ENCODE measurements around the gene FOXO6.
A peak's percentile ranks its signal among the peaks of the same experiment; 100 is the strongest.
"Not testable (repeated sequence)": the region's sequence is repeated elsewhere in the genome, so short reads cannot be mapped to it uniquely, and the experiment has no call there.

FOXO6 gene

DNA sequence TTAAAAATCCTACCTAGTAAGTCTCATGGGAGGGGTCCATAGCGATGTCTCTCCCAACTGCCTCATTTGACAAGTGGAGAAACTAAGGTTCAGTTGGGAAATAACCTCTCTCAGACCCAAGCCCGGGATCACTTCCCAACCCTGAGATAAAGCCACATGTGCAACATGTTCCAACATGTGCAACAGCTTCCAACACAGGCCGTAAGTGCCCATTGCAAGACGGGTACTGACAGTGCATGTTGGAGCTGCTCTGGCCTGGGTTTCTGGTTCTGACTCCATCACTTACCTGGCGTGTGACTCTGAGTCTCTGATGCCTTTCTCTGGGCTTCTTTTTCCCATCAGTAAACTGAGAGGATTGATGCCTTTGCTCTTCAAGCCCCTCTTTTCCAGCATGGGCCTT, 38.0 kb upstream of the FOXO6 start:
- no peaks in the 10 kb centered on the region for H3K36me3 Mint-ChIP-seq
- no peaks in the 10 kb centered on the region for H3K27me3 Mint-ChIP-seq
- H3K9me3 Mint-ChIP-seq, result no peaks in the 10 kb centered on the region
- no peak overlapping the region for H3K4me3 Mint-ChIP-seq
- H3K27ac Mint-ChIP-seq, result no peak overlapping the region
- H3K4me1 Mint-ChIP-seq, result no peaks in the 10 kb centered on the region

DNA sequence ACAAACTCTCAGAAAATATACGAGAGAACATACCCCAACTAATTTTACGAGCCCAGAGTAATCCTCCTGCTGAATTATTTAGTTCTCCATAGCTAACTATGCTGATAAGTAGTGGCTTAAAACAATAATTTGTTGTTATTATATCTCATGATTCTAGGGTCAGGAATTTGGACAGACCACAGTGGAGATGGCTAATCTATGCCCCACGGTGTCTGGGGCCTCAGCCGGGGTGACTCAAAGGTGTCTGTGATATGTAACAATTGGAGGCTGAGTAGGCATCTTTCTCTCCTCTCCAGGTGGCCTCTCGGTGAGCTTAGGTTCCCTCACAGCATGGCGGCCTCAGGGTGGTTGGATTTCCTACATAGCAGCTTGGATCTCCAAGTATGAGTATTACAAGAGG, 35.4 kb upstream of the FOXO6 start:
- H3K4me1 Mint-ChIP-seq, result no peaks in the 10 kb centered on the region
- H3K4me3 Mint-ChIP-seq, result no peak overlapping the region
- no peaks in the 10 kb centered on the region for H3K9me3 Mint-ChIP-seq
- no peaks in the 10 kb centered on the region for H3K27me3 Mint-ChIP-seq
- H3K36me3 Mint-ChIP-seq, result no peaks in the 10 kb centered on the region
- H3K27ac Mint-ChIP-seq, result no peak overlapping the region

- Mint-ChIP-seq H3K4me1 (no peaks in the 10 kb centered on the region), H3K9me3 (no peaks in the 10 kb centered on the region), H3K4me3 (no peak overlapping the region), H3K27me3 (no peaks in the 10 kb centered on the region), H3K27ac (no peak overlapping the region), H3K36me3 (no peaks in the 10 kb centered on the region)
Observed at GRCh38 chr1:41327383-41327999, 33.7 kb upstream of the FOXO6 start.

- Mint-ChIP-seq H3K4me3 (no peak overlapping the region), H3K9me3 (no peaks in the 10 kb centered on the region), H3K36me3 (no peaks in the 10 kb centered on the region), H3K27me3 (peaks cover 2% of the 10 kb centered on the region), H3K27ac (no peak overlapping the region), H3K4me1 (peaks cover 2% of the 10 kb centered on the region)
Observed at GRCh38 chr1:41328001-41328615, 33.1 kb upstream of the FOXO6 start.

GRCh38 chr1:41328780-41329640, 32.2 kb upstream of the FOXO6 start:
- Mint-ChIP-seq H3K4me1 (peaks cover 3% of the 10 kb centered on the region), H3K27me3 (peaks cover 2% of the 10 kb centered on the region), H3K27ac (no peak overlapping the region), H3K36me3 (no peaks in the 10 kb centered on the region), H3K4me3 (no peak overlapping the region), H3K9me3 (no peaks in the 10 kb centered on the region)

DNA sequence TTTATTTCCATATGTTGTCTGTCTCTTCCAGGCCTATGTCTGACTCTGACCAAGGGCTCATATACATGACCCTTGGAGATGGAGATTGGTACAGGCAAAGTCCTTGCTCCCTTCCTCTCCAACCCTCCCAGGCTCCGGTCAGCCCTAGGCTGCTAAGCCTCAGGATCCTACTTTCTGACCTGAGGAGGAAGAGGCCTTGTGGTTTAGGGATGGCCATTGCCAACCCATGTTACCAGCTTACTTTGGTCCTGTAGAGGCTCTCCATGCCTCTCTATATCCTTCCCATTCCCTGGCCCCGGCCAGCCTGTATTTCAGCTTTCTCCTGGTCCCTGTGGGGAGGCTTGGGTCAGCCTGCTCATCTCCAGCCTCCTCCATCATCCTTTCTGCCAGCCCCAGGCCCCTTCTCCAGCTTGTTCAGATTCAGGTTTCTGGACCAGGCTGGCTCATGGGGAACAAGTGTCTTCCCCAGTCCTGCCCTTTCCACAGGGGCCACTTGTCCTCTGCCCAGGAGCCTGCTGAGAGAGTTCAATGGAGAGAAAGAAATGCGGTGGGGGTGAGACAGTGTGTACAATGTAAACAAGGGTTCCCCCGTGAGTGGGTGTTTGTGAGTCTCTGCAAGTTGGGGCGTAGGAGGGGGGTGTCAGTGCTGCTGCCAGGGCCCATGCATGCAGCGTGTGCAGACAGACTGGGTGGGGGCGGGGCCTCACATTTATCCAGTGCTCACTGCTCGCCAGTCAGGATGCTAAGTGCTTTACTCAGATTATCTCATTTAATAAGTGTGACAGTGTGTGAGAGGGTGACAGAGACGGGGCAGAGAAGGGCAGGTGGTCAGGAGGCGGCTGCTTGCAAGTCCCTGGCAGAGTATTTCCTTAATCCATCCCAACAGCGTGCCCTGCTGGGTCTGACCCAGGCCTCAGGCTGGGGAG, 31.3 kb upstream of the FOXO6 start:
- H3K4me3 Mint-ChIP-seq, result no peak overlapping the region
- no peak overlapping the region for H3K27ac Mint-ChIP-seq
- H3K9me3 Mint-ChIP-seq, result no peaks in the 10 kb centered on the region
- peaks cover 3% of the 10 kb centered on the region for H3K4me1 Mint-ChIP-seq
- no peaks in the 10 kb centered on the region for H3K36me3 Mint-ChIP-seq
- peaks cover 6% of the 10 kb centered on the region for H3K27me3 Mint-ChIP-seq

GRCh38 chr1:41330588-41331545, 30.4 kb upstream of the FOXO6 start:
- no peak overlapping the region for H3K27ac Mint-ChIP-seq
- peaks cover 3% of the 10 kb centered on the region for H3K4me1 Mint-ChIP-seq
- H3K4me3 Mint-ChIP-seq, result no peak overlapping the region
- peaks cover 6% of the 10 kb centered on the region for H3K9me3 Mint-ChIP-seq
- no peaks in the 10 kb centered on the region for H3K36me3 Mint-ChIP-seq
- peaks cover 12% of the 10 kb centered on the region for H3K27me3 Mint-ChIP-seq

DNA sequence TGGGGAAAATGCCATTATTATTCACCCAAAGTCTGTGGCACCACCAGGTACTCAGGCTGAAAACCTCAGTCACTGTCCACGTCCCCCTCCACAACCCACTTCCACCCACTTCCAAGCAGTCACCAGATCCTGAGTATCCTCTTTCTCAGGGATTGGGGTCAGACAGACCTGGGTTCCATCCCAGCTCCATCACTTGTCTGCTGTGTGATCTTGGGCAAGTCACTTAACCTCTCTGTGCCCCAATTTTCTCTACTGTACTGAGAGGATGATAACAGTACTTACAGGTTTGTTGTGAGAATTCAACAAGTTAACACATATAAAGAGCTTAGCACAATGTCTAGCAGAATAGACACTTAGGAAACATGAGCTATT, 29.7 kb upstream of the FOXO6 start:
- Mint-ChIP-seq H3K27ac (no peak overlapping the region), H3K4me3 (no peak overlapping the region), H3K27me3 (peaks cover 15% of the 10 kb centered on the region), H3K36me3 (no peaks in the 10 kb centered on the region), H3K9me3 (peaks cover 6% of the 10 kb centered on the region), H3K4me1 (peaks cover 3% of the 10 kb centered on the region)

DNA sequence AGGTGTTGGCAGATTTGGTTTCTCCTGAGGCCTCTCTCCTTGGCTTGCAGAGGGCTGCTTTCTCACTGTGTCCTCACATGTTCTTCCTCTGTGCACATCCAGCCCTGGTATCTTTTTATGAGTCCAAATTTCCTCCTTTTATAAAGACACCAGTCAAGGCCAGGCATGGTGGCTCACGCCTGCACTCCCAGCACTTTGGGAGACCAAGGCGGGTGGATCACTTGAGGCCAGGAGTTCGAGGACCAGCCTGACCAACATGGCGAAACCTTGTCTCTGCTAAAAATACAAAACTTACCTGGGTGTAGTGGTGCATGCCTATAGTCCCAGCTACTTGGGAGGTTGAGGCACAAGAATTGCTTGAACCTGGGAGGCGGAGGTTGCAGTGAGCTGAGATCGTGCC, 29.1 kb upstream of the FOXO6 start:
- H3K27ac Mint-ChIP-seq, H3K4me3 Mint-ChIP-seq, H3K4me1 Mint-ChIP-seq, H3K36me3 Mint-ChIP-seq, H3K9me3 Mint-ChIP-seq: not testable (repeated sequence)
- H3K27me3 Mint-ChIP-seq, result peaks cover 18% of the 10 kb centered on the region

DNA sequence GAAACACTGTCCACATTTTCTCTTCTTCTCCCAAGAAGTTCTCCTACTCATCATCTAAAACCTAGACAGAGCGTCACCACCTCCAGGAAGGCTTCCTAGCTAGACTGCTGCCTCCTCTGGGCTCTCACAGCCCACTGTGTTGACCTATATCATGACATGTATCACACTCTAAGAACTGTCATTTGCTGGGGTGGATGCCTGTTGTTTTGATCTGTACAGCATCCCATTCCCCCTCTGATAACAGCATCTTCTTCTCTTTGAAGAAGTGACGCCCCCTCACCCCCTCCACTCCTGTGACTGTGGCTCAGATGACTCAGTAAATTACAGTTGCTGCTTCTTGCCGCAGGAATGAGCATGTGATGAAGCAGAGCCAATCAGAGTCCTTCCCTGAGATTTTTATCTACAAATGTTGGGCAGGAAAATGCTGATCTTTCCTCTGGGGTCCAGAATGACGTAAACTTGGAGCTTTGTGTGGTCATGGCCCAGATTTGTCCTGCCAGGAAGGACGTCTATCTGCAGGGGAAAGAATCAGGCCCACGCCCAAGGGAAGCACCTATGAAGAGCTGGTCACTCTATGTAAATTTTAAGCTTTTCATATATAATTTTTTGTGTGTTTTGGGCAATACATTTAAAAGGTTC, 28.0 kb upstream of the FOXO6 start:
- peaks cover 8% of the 10 kb centered on the region for H3K9me3 Mint-ChIP-seq
- H3K4me3 Mint-ChIP-seq, result no peak overlapping the region
- H3K27ac Mint-ChIP-seq, result peak overlapping the region; percentile 31

GRCh38 chr1:41338820-41339219, 22.4 kb upstream of the FOXO6 start:
- H3K27ac Mint-ChIP-seq, result no peak overlapping the region
- H3K4me3 Mint-ChIP-seq, result no peak overlapping the region
- peaks cover 4% of the 10 kb centered on the region for H3K36me3 Mint-ChIP-seq
- H3K9me3 Mint-ChIP-seq, result peaks cover 20% of the 10 kb centered on the region
- no peaks in the 10 kb centered on the region for H3K4me1 Mint-ChIP-seq
- H3K27me3 Mint-ChIP-seq, result peaks cover 25% of the 10 kb centered on the region

More for the DNA sequence above, 28.0 kb upstream of the FOXO6 start:
- peaks cover 2% of the 10 kb centered on the region for H3K36me3 Mint-ChIP-seq
- H3K4me1 Mint-ChIP-seq, result peaks cover 3% of the 10 kb centered on the region
- H3K27me3 Mint-ChIP-seq, result peaks cover 19% of the 10 kb centered on the region

GRCh38 chr1:41340655-41341364, 20.4 kb upstream of the FOXO6 start:
- H3K4me3 Mint-ChIP-seq, result no peak overlapping the region
- H3K4me1 Mint-ChIP-seq, result no peaks in the 10 kb centered on the region
- H3K9me3 Mint-ChIP-seq, result peaks cover 15% of the 10 kb centered on the region
- no peak overlapping the region for H3K27ac Mint-ChIP-seq
- peaks cover 17% of the 10 kb centered on the region for H3K27me3 Mint-ChIP-seq
- peaks cover 4% of the 10 kb centered on the region for H3K36me3 Mint-ChIP-seq

- Mint-ChIP-seq H3K27ac (no peak overlapping the region), H3K4me3 (no peak overlapping the region), H3K4me1 (no peaks in the 10 kb centered on the region), H3K36me3 (peaks cover 4% of the 10 kb centered on the region), H3K9me3 (peaks cover 15% of the 10 kb centered on the region), H3K27me3 (peaks cover 15% of the 10 kb centered on the region)
Observed at GRCh38 chr1:41341365-41341683, 19.9 kb upstream of the FOXO6 start.

Measured in activated naive CD4-positive, alpha-beta T cell treated with anti-CD3 and anti-CD28 coated beads, Interleukin-2, amount 50 U/mL, for 24 hours (primary cell).